Mucosa of rectum (tissue), 2 donors: ENCODE data around the gene LRPPRC.

Experiments used
- H3K27ac ChIP-seq, 2 donors: one replicate each; pipeline ENCODE4 v1.7.0; 2013; ENCODE audit warnings: inconsistent platforms in 2 of 2, low read depth in 2 of 2, low read length in 2 of 2
- H3K27me3 ChIP-seq, 2 donors: one replicate each; pipeline ENCODE4 v1.7.0; 2013; ENCODE audit warnings: low read length in 2 of 2; ENCODE audit not compliant: control insufficient read depth in 2 of 2, insufficient read depth in 2 of 2
- H3K36me3 ChIP-seq, 2 donors: one replicate each; pipeline ENCODE4 v1.7.0; 2013; ENCODE audit warnings: low read length in 2 of 2; ENCODE audit not compliant: control insufficient read depth in 2 of 2, insufficient read depth in 2 of 2
- H3K4me1 ChIP-seq, 2 donors: one replicate each; pipeline ENCODE4 v1.7.0; 2013; ENCODE audit warnings: low read length in 2 of 2, mild to moderate bottlenecking in 1 of 2; ENCODE audit not compliant: control insufficient read depth in 2 of 2, insufficient read depth in 2 of 2
- H3K4me3 ChIP-seq, 2 donors: one replicate each; pipeline ENCODE4 v1.7.0; 2013; ENCODE audit warnings: low read length in 2 of 2
- H3K9ac ChIP-seq, 2 donors: one replicate each; pipeline ENCODE4 v1.7.0; 2013; ENCODE audit warnings: low read length in 2 of 2, low read depth in 1 of 2, mild to moderate bottlenecking in 1 of 2
- H3K9me3 ChIP-seq, 2 donors: one replicate each; pipeline ENCODE4 v1.7.0; 2013; ENCODE audit warnings: low read length in 2 of 2; ENCODE audit not compliant: control insufficient read depth in 2 of 2
- donor health status: healthy.
- donor health status: Normal muscosa, but diverticular disease.

The LRPPRC gene

GRCh38 chr2:43848214-43848613 is 147.6 kb downstream of the LRPPRC start:
- Histone ChIP-seq H3K4me1 (no peaks in the 10 kb centered on the region), H3K27ac (no peak overlapping the region)

GRCh38 chr2:43846140-43846793 is 149.5 kb downstream of the LRPPRC start:
- H3K4me3 ChIP-seq = no peak overlapping the region
- no peak overlapping the region for H3K27ac ChIP-seq
- H3K36me3 ChIP-seq = no peaks in the 10 kb centered on the region
- no peak overlapping the region for H3K9ac ChIP-seq
- H3K27me3 ChIP-seq = no peaks in the 10 kb centered on the region
- no peaks in the 10 kb centered on the region for H3K4me1 ChIP-seq
- H3K9me3 ChIP-seq = no peaks in the 10 kb centered on the region

More at GRCh38 chr2:43848214-43848613, 147.6 kb downstream of the LRPPRC start:
- Histone ChIP-seq H3K27me3 (no peaks in the 10 kb centered on the region), H3K9me3 (no peaks in the 10 kb centered on the region), H3K36me3 (no peaks in the 10 kb centered on the region), H3K4me3 (no peak overlapping the region), H3K9ac (no peak overlapping the region)

GRCh38 chr2:43845181-43845580 is 150.6 kb downstream of the LRPPRC start:
- Histone ChIP-seq H3K4me1 (no peaks in the 10 kb centered on the region), H3K36me3 (no peaks in the 10 kb centered on the region), H3K27ac (no peak overlapping the region), H3K27me3 (no peaks in the 10 kb centered on the region), H3K4me3 (no peak overlapping the region), H3K9me3 (no peaks in the 10 kb centered on the region), H3K9ac (no peak overlapping the region)

- Histone ChIP-seq H3K4me1 (no peaks in the 10 kb centered on the region), H3K9ac (no peak overlapping the region), H3K4me3 (no peak overlapping the region), H3K36me3 (no peaks in the 10 kb centered on the region), H3K9me3 (no peaks in the 10 kb centered on the region), H3K27ac (no peak overlapping the region), H3K27me3 (no peaks in the 10 kb centered on the region)
Measured at GRCh38 chr2:43842866-43843226, 152.9 kb downstream of the LRPPRC start.

GRCh38 chr2:43841949-43842865 is 153.6 kb downstream of the LRPPRC start:
- Histone ChIP-seq H3K9ac (no peak overlapping the region), H3K36me3 (no peaks in the 10 kb centered on the region), H3K9me3 (no peaks in the 10 kb centered on the region), H3K4me1 (no peaks in the 10 kb centered on the region), H3K4me3 (no peak overlapping the region), H3K27ac (no peak overlapping the region), H3K27me3 (no peaks in the 10 kb centered on the region)

GRCh38 chr2:43840965-43841364 is 154.8 kb downstream of the LRPPRC start:
- Histone ChIP-seq H3K36me3 (no peaks in the 10 kb centered on the region), H3K27me3 (no peaks in the 10 kb centered on the region), H3K27ac (no peak overlapping the region), H3K9me3 (no peaks in the 10 kb centered on the region), H3K4me1 (no peaks in the 10 kb centered on the region), H3K4me3 (no peak overlapping the region), H3K9ac (no peak overlapping the region)

- Histone ChIP-seq H3K4me1 (no peaks in the 10 kb centered on the region), H3K9me3 (no peaks in the 10 kb centered on the region), H3K36me3 (no peaks in the 10 kb centered on the region), H3K27me3 (no peaks in the 10 kb centered on the region), H3K9ac (no peak overlapping the region), H3K27ac (no peak overlapping the region), H3K4me3 (no peak overlapping the region)
Measured at GRCh38 chr2:43839776-43840564, 155.8 kb downstream of the LRPPRC start.

- Histone ChIP-seq H3K9ac (no peak within 1 kb of the TSS), H3K4me3 (no peak within 1 kb of the TSS)
Measured at GRCh38 chr2:43838560-43839267, 157.1 kb downstream of the LRPPRC start, which contains the start of the genes ABCG5 and ABCG8. Gene ABCG5, minus strand, starts transcription at chr2:43838839. Its CDS starts 160 bp downstream, at chr2:43838679. Gene ABCG8, plus strand, starts transcription at chr2:43838971. Its CDS starts 83 bp downstream, at chr2:43839054.

GRCh38 chr2:43837831-43838559 is 157.8 kb downstream of the LRPPRC start:
- H3K9me3 ChIP-seq = no peaks in the 10 kb centered on the region
- H3K27ac ChIP-seq = no peak overlapping the region
- H3K36me3 ChIP-seq = no peaks in the 10 kb centered on the region
- H3K4me3 ChIP-seq = no peak overlapping the region
- no peak overlapping the region for H3K9ac ChIP-seq
- H3K4me1 ChIP-seq = no peaks in the 10 kb centered on the region
- H3K27me3 ChIP-seq = no peaks in the 10 kb centered on the region

More at GRCh38 chr2:43838560-43839267, 157.1 kb downstream of the LRPPRC start, which contains the start of the genes ABCG5 and ABCG8:
- no peaks in the 10 kb centered on the region for H3K4me1 ChIP-seq
- no peak within 1 kb of the TSS for H3K27ac ChIP-seq
- H3K27me3 ChIP-seq = no peaks in the 10 kb centered on the region
- H3K9me3 ChIP-seq = no peaks in the 10 kb centered on the region
- H3K36me3 ChIP-seq = no peaks in the 10 kb centered on the region
